IMR-90 (cell line): ENCODE results near the gene C13orf42.

ENCODE experiments used
- BHLHE40 ChIP-seq: fragments of 150-350 bp; IDR thresholded peaks from 2 replicates; pipeline ENCODE4 v1.6.1; 2016; ENCODE audit warnings: mild to moderate bottlenecking, low read depth, low read length
- CEBPB ChIP-seq: IDR thresholded peaks from 2 replicates; pipeline ENCODE4 v1.6.1; 2012; ENCODE audit warnings: low read depth, low read length, improper control_type of control experiment
- CHD1 ChIP-seq: IDR thresholded peaks from 2 replicates; pipeline ENCODE4 v1.6.1; 2012; ENCODE audit warnings: low read depth, low read length, improper control_type of control experiment
- CTCF ChIP-seq: conservative IDR thresholded peaks from 2 replicates; pipeline ENCODE4 v1.5.1; 2012; ENCODE audit warnings: mild to moderate bottlenecking, low read depth, low read length, improper control_type of control experiment
- ELK1 ChIP-seq: fragments of 150-350 bp; IDR thresholded peaks from 2 replicates; pipeline ENCODE4 v1.6.1; 2016; ENCODE audit warnings: low read depth, mild to moderate bottlenecking, low read length, moderate library complexity, borderline replicate concordance
- MAFK ChIP-seq: IDR thresholded peaks from 2 replicates; pipeline ENCODE4 v1.6.1; 2012; ENCODE audit warnings: low read depth, low read length, improper control_type of control experiment
- MAZ ChIP-seq: IDR thresholded peaks from 2 replicates; pipeline ENCODE4 v1.6.1; 2012; ENCODE audit warnings: low read depth, mild to moderate bottlenecking, low read length, improper control_type of control experiment, moderate library complexity, borderline replicate concordance
- MXI1 ChIP-seq: IDR thresholded peaks from 2 replicates; pipeline ENCODE4 v1.6.1; 2012; ENCODE audit warnings: low read depth, mild to moderate bottlenecking, low read length, moderate library complexity, borderline replicate concordance
- POLR2A ChIP-seq: IDR thresholded peaks from 2 replicates; pipeline ENCODE4 v1.6.1; 2012; ENCODE audit warnings: mild to moderate bottlenecking, low read depth, low read length
- RAD21 ChIP-seq: IDR thresholded peaks from 2 replicates; pipeline ENCODE4 v1.6.1; 2012; ENCODE audit warnings: low read length, improper control_type of control experiment
- RFX5 ChIP-seq: IDR thresholded peaks from 2 replicates; pipeline ENCODE4 v1.8.0; 2012; ENCODE audit warnings: low read depth, mild to moderate bottlenecking, low read length, moderate library complexity
- SMC3 ChIP-seq: fragments of 150-350 bp; IDR thresholded peaks from 2 replicates; pipeline ENCODE4 v1.6.1; 2016; ENCODE audit warnings: low read depth, mild to moderate bottlenecking, antibody characterized with exemption, low read length, moderate library complexity
- USF2 ChIP-seq: fragments of 150-350 bp; IDR thresholded peaks from 2 replicates; pipeline ENCODE4 v1.6.1; 2017; ENCODE audit warnings: mild to moderate bottlenecking, antibody characterized with exemption, low read length, low read depth

GRCh38 chr13:51137250-51137649 lies 26.2 kb upstream of the C13orf42 start:
- no peak for TF ChIP-seq MAFK
- TF ChIP-seq BHLHE40 = no peak
- TF ChIP-seq CTCF = no peak
- TF ChIP-seq MAZ = no peak
- TF ChIP-seq CHD1 = no peak
- no peak for TF ChIP-seq POLR2A
- TF ChIP-seq MXI1 = no peak
- TF ChIP-seq RFX5 = no peak
- TF ChIP-seq SMC3 = no peak
- TF ChIP-seq RAD21 = no peak
- TF ChIP-seq ELK1 = no peak
- no peak for TF ChIP-seq USF2
- TF ChIP-seq CEBPB = no peak
